HFF-Myc (cell line): ENCODE results near the gene NAA10.

ENCODE experiments used
- DNase-seq: peaks from one replicate; pipeline ENCODE4 v3.0.0-alpha.2; 2011; ENCODE audit warnings: low read depth; ENCODE audit errors: extremely low read depth
- H3K4me3 ChIP-seq: replicated peaks from 2 replicates; pipeline ENCODE4 v1.5.1; 2011; ENCODE audit warnings: low read depth, mild to moderate bottlenecking, control low read depth, low read length
- CTCF ChIP-seq: IDR thresholded peaks from 2 replicates; pipeline ENCODE4 v1.5.1; 2012; ENCODE audit warnings: mild to moderate bottlenecking, low read depth, low read length, control low read depth; ENCODE audit errors: missing control alignments

The NAA10 gene

DNA sequence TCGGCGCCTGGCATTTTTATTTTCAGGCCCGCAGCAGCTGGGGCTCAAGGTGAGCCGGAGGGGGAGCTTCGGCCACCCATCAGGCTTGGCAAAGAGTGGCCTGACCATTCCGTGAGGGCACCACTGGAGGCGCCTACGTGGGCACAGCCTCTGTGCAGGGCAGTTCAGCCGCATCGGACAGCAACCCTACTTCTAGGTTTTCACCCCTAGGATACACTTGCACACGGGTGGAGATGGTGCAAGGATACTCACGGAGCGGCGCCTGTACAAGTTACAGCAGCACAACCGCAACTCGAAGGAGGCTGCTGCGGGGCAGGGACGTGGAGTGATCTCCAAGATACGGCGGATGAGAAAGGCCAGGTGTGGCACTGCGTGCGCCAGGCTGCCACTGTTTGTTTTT is 25.9 kb upstream of the NAA10 start:
- no peak overlapping the region for H3K4me3 ChIP-seq
- TF ChIP-seq CTCF, result no peak
- DNase-seq, result no peak

- no peak for DNase-seq
- H3K4me3 ChIP-seq, result no peak overlapping the region
- TF ChIP-seq CTCF, result no peak
Observed at GRCh38 chrX:153960077-153960476, 25.2 kb upstream of the NAA10 start.

DNA sequence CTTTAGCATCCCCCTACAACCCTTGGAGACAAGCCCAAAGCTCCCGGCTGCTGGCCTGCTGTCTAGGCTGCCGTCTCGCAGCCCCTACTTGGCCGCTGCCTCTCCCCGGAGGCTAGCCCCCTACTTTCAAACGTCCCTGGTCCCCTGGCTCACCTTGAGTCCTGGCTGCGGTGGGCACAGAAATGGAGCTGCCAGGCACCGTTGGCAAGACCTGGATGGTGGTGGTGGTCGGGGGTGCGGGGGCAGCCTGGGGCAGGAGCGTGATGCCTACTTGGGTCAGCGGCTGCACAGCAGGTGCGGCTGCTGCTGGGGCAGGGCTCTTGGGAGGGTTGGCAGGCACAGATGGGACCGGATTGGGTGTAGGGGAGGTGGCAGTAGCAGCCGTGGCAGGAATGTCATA is 24.8 kb upstream of the NAA10 start:
- no peak for DNase-seq
- no peak for TF ChIP-seq CTCF
- no peak overlapping the region for H3K4me3 ChIP-seq

GRCh38 chrX:153958605-153959004 is 23.8 kb upstream of the NAA10 start:
- H3K4me3 ChIP-seq, result no peak overlapping the region
- DNase-seq, result no peak
- TF ChIP-seq CTCF, result no peak

DNA sequence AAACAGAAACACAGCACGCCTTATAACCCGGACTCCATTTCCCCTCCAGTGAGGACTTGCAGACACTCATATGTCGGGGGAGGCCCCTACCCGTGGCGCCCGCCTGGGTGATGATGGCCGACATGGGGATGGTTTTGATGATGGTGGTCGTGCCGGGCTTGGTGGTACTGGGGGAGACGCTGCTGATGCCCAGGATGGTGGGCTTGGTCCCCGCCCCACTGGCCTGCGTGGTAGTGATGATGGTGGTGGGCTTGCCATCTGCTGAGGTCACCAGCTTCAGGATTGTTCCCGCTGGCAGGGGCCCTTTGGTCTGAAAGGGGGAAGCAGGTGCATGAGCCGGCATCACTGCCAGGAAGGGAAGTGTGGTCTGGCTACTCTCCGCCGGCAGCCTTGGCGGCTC is 22.4 kb upstream of the NAA10 start:
- no peak overlapping the region for H3K4me3 ChIP-seq
- TF ChIP-seq CTCF, result no peak
- no peak for DNase-seq

- no peak for DNase-seq
- TF ChIP-seq CTCF, result no peak
- no peak overlapping the region for H3K4me3 ChIP-seq
Observed at GRCh38 chrX:153956044-153956907, 21.4 kb upstream of the NAA10 start.
